ENCODE measurements around the gene MED13. TPM values are rescaled to one million over a fixed set of nuclear protein-coding genes. Genes with fewer than 3 reads are reported as not detected.

Gene MED13
- total RNA-seq, 2 donors from 2014 or later, result 66.0 to 67.7 TPM

- no peak overlapping the region for H3K4me3 ChIP-seq (ENCODE audit: low read length)
- TF ChIP-seq CTCF (conservative IDR thresholded peaks at IDR 0.05), result no peak
Measured at GRCh38 chr17:61980535-61980934, 84.5 kb downstream of the MED13 start.

GRCh38 chr17:61974115-61974514 is 91.0 kb downstream of the MED13 start:
- DNase-seq, result no peak
- H3K9me3 ChIP-seq (ENCODE audit: control insufficient read depth, low read length), result no peaks in the 10 kb centered on the region
- peaks cover 68% of the 10 kb centered on the region for H3K36me3 Mint-ChIP-seq (ENCODE audit: low read depth)
- no peaks in the 10 kb centered on the region for H3K9me3 Mint-ChIP-seq
- no peak overlapping the region for H3K27ac ChIP-seq (ENCODE audit: low read depth, low read length)
- no peak overlapping the region for H3K4me3 ChIP-seq (ENCODE audit: low read length)
- H3K4me3 Mint-ChIP-seq, result no peak overlapping the region
- H3K27me3 Mint-ChIP-seq (ENCODE audit: insufficient read depth), result no peaks in the 10 kb centered on the region
- no peak overlapping the region for H3K27ac Mint-ChIP-seq
- TF ChIP-seq CTCF (conservative IDR thresholded peaks at IDR 0.05), result no peak
- no peak overlapping the region for H3K9ac ChIP-seq (ENCODE audit: extremely low read depth, low read length, poor library complexity, severe bottlenecking)
- H3K4me1 ChIP-seq (ENCODE audit: control insufficient read depth, insufficient read depth, low read length), result no peaks in the 10 kb centered on the region
- H3K36me3 ChIP-seq (ENCODE audit: control insufficient read depth, insufficient read depth, low read length), result peaks cover 77% of the 10 kb centered on the region
- no peaks in the 10 kb centered on the region for H3K27me3 ChIP-seq (ENCODE audit: control insufficient read depth, insufficient read depth, low read length, poor library complexity, severe bottlenecking)
- 88 to 95% methylated on average over 5 to 7 of the region's 7 CpGs for WGBS, 2 experiments (ENCODE audit: insufficient coverage in 1 of 2, insufficient read length in 1 of 2)
- no peaks in the 10 kb centered on the region for H3K4me1 Mint-ChIP-seq

More at GRCh38 chr17:61980535-61980934, 84.5 kb downstream of the MED13 start:
- Mint-ChIP-seq H3K36me3 (ENCODE audit: low read depth) (peaks cover 83% of the 10 kb centered on the region), H3K4me3 (no peak overlapping the region), H3K27ac (no peak overlapping the region), H3K9me3 (no peaks in the 10 kb centered on the region), H3K4me1 (no peaks in the 10 kb centered on the region), H3K27me3 (ENCODE audit: insufficient read depth) (no peaks in the 10 kb centered on the region)
- Histone ChIP-seq H3K36me3 (ENCODE audit: control insufficient read depth, insufficient read depth, low read length) (peaks cover 90% of the 10 kb centered on the region), H3K4me1 (ENCODE audit: control insufficient read depth, insufficient read depth, low read length) (no peaks in the 10 kb centered on the region), H3K9ac (ENCODE audit: extremely low read depth, low read length, poor library complexity, severe bottlenecking) (no peak overlapping the region), H3K9me3 (ENCODE audit: control insufficient read depth, low read length) (no peaks in the 10 kb centered on the region), H3K27me3 (ENCODE audit: control insufficient read depth, insufficient read depth, low read length, poor library complexity, severe bottlenecking) (no peaks in the 10 kb centered on the region), H3K27ac (ENCODE audit: low read depth, low read length) (no peak overlapping the region)
- DNase-seq, result no peak
- 92 to 93% methylated on average over 5 of the region's 5 CpGs for WGBS, 2 experiments (ENCODE audit: insufficient coverage in 1 of 2, insufficient read length in 1 of 2)

GRCh38 chr17:61972311-61972710 is 92.8 kb downstream of the MED13 start:
- no peak for TF ChIP-seq CTCF (conservative IDR thresholded peaks at IDR 0.05)
- peaks cover 62% of the 10 kb centered on the region for H3K36me3 Mint-ChIP-seq (ENCODE audit: low read depth)
- Histone ChIP-seq H3K9ac (ENCODE audit: extremely low read depth, low read length, poor library complexity, severe bottlenecking) (no peak overlapping the region), H3K4me3 (ENCODE audit: low read length) (no peak overlapping the region), H3K27me3 (ENCODE audit: control insufficient read depth, insufficient read depth, low read length, poor library complexity, severe bottlenecking) (no peaks in the 10 kb centered on the region), H3K27ac (ENCODE audit: low read depth, low read length) (no peak overlapping the region), H3K36me3 (ENCODE audit: control insufficient read depth, insufficient read depth, low read length) (peaks cover 77% of the 10 kb centered on the region), H3K4me1 (ENCODE audit: control insufficient read depth, insufficient read depth, low read length) (no peaks in the 10 kb centered on the region), H3K9me3 (ENCODE audit: control insufficient read depth, low read length) (no peaks in the 10 kb centered on the region)
- no peaks in the 10 kb centered on the region for H3K27me3 Mint-ChIP-seq (ENCODE audit: insufficient read depth)
- no peak for DNase-seq
- H3K4me1 Mint-ChIP-seq, result no peaks in the 10 kb centered on the region
- no peak overlapping the region for H3K4me3 Mint-ChIP-seq
- no peak overlapping the region for H3K27ac Mint-ChIP-seq
- H3K9me3 Mint-ChIP-seq, result no peaks in the 10 kb centered on the region

Data from endodermal cell (in vitro differentiated cells).